Measurements from ENCODE around the gene KLF14.
"Not testable (repeated sequence)": the region's sequence is repeated elsewhere in the genome, so short reads cannot be mapped to it uniquely, and the experiment has no call there.

KLF14 gene

GRCh38 chr7:130703851-130704250, 30.2 kb downstream of the KLF14 start:
- Histone ChIP-seq H3K36me3 (no peaks in the 10 kb centered on the region), H3K27me3 (ENCODE audit: insufficient read depth, low read depth, severe bottlenecking) (no peaks in the 10 kb centered on the region), H3K9me3 (ENCODE audit: severe bottlenecking) (no peaks in the 10 kb centered on the region), H3K27ac (no peak overlapping the region), H3K4me3 (ENCODE audit: low read depth, low read length) (no peak overlapping the region)
- TF ChIP-seq, protein P1, sequence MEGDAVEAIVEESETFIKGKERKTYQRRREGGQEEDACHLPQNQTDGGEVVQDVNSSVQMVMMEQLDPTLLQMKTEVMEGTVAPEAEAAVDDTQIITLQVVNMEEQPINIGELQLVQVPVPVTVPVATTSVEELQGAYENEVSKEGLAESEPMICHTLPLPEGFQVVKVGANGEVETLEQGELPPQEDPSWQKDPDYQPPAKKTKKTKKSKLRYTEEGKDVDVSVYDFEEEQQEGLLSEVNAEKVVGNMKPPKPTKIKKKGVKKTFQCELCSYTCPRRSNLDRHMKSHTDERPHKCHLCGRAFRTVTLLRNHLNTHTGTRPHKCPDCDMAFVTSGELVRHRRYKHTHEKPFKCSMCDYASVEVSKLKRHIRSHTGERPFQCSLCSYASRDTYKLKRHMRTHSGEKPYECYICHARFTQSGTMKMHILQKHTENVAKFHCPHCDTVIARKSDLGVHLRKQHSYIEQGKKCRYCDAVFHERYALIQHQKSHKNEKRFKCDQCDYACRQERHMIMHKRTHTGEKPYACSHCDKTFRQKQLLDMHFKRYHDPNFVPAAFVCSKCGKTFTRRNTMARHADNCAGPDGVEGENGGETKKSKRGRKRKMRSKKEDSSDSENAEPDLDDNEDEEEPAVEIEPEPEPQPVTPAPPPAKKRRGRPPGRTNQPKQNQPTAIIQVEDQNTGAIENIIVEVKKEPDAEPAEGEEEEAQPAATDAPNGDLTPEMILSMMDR (IDR thresholded peaks at IDR 0.05; ENCODE audit: low read depth, low read length), result no peak
- no peak for DNase-seq

DNA sequence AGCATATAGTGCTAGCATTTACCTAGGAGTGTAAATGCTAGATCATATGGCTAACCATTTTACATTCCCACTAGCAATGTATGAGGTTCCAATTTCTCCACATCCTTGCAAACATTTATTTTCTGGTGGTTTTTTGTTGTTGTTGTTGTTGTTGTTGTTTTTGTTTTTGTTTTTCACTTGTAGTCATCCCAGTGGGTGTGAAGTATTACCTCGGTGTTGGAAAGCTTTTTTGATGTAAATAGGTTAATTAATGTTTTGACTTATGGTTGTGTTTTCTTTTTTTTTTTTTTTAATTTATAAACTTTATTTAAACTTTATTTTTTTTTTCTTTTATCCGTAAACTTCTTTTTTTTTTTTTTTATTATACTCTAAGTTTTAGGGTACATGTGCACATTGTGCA, 32.4 kb downstream of the KLF14 start:
- DNase-seq, result no peak
- Histone ChIP-seq H3K36me3 (no peaks in the 10 kb centered on the region), H3K27me3 (ENCODE audit: insufficient read depth, low read depth, severe bottlenecking) (no peaks in the 10 kb centered on the region), H3K4me3 (ENCODE audit: low read depth, low read length) (no peak overlapping the region), H3K9me3 (ENCODE audit: severe bottlenecking) (no peaks in the 10 kb centered on the region), H3K27ac (no peak overlapping the region)
- TF ChIP-seq, protein P1 (IDR thresholded peaks at IDR 0.05; ENCODE audit: low read depth, low read length), result no peak

DNA sequence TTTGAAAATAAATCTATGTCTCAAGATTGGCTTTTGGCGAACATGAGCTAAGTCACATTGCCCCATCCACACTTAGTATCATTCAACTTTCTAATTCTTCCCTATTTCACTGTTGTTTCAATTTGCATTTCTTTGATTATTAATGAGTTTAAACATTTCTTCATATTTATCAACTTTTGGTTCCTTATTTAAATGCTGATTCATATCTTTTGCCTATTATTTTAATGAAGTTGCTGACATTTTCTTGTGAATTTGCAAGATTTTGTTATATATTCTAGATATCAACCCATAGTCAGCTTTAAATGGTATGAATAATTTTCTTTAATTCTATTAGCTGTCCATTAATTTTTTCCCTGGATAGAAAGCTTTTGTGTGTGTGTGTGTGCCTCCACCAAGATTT, 33.2 kb downstream of the KLF14 start:
- no peaks in the 10 kb centered on the region for H3K36me3 ChIP-seq
- TF ChIP-seq, protein P1 (IDR thresholded peaks at IDR 0.05; ENCODE audit: low read depth, low read length), result no peak
- no peaks in the 10 kb centered on the region for H3K9me3 ChIP-seq (ENCODE audit: severe bottlenecking)
- no peak overlapping the region for H3K27ac ChIP-seq
- no peak for DNase-seq
- H3K27me3 ChIP-seq (ENCODE audit: insufficient read depth, low read depth, severe bottlenecking), result no peaks in the 10 kb centered on the region
- H3K4me3 ChIP-seq (ENCODE audit: low read depth, low read length), result no peak overlapping the region

GRCh38 chr7:130699686-130700085, 34.3 kb downstream of the KLF14 start:
- no peak overlapping the region for H3K27ac ChIP-seq
- no peaks in the 10 kb centered on the region for H3K36me3 ChIP-seq
- H3K9me3 ChIP-seq (ENCODE audit: severe bottlenecking), result no peaks in the 10 kb centered on the region
- no peak overlapping the region for H3K4me3 ChIP-seq (ENCODE audit: low read depth, low read length)
- TF ChIP-seq, protein P1 (IDR thresholded peaks at IDR 0.05; ENCODE audit: low read depth, low read length), result no peak
- DNase-seq, result no peak
- H3K27me3 ChIP-seq (ENCODE audit: insufficient read depth, low read depth, severe bottlenecking), result no peaks in the 10 kb centered on the region

GRCh38 chr7:130697820-130698219, 36.2 kb downstream of the KLF14 start:
- no peaks in the 10 kb centered on the region for H3K27me3 ChIP-seq (ENCODE audit: insufficient read depth, low read depth, severe bottlenecking)
- no peak overlapping the region for H3K4me3 ChIP-seq (ENCODE audit: low read depth, low read length)
- H3K36me3 ChIP-seq, result no peaks in the 10 kb centered on the region
- no peak overlapping the region for H3K27ac ChIP-seq
- DNase-seq, result no peak
- TF ChIP-seq, protein P1 (IDR thresholded peaks at IDR 0.05; ENCODE audit: low read depth, low read length), result no peak
- no peaks in the 10 kb centered on the region for H3K9me3 ChIP-seq (ENCODE audit: severe bottlenecking)

DNA sequence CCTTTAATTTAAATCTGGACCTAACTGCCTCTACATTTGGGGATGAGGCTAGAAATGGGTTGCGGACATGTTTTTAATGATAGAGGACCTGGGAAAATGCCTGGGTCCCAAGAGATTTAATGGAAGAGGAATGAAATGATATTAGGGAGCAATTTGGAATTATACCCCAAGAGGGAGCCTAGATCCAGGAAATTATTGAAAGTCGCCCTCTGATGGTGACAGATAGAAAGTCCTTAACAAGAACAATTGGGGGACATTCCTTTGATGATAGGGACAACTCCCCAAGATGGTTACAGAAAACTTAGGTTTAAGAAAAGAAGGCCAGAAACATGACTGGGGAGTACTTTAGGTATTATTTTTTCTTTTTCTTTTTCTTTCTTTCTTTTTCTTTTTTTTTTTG, 38.2 kb downstream of the KLF14 start:
- no peak overlapping the region for H3K27ac ChIP-seq
- H3K36me3 ChIP-seq, result no peaks in the 10 kb centered on the region
- no peaks in the 10 kb centered on the region for H3K9me3 ChIP-seq (ENCODE audit: severe bottlenecking)
- TF ChIP-seq, protein P1 (IDR thresholded peaks at IDR 0.05; ENCODE audit: low read depth, low read length), result peak; percentile 37; the same call in 1 of the 2 replicates
- H3K4me3 ChIP-seq (ENCODE audit: low read depth, low read length), result no peak overlapping the region
- no peak for DNase-seq
- no peaks in the 10 kb centered on the region for H3K27me3 ChIP-seq (ENCODE audit: insufficient read depth, low read depth, severe bottlenecking)

DNA sequence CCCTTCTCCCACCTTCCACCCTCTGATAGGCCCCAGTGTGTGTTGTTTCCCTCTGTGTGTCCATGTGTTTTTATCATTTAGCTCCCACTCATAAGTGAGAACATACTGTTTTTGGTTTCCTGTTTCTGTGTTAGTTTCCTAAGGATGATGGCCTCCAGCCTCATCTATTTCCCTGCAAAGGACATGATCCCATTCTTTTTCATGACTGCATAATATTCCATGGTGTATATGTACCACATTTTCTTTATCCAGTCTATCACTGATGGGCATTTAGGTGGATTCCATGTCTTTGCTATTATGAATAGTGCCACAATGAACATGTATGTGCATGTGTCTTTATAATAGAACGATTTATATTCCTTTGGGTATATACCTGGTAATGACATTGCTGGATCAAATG, 41.6 kb downstream of the KLF14 start:
- not testable (repeated sequence) for DNase-seq; H3K9me3 ChIP-seq (ENCODE audit: severe bottlenecking); H3K27me3 ChIP-seq (ENCODE audit: insufficient read depth, low read depth, severe bottlenecking); H3K4me3 ChIP-seq (ENCODE audit: low read depth, low read length); H3K27ac ChIP-seq; H3K36me3 ChIP-seq

Measured in WERI-Rb-1 (cell line).